ENCODE results near the gene CNTLN.

Gene CNTLN, protein sequence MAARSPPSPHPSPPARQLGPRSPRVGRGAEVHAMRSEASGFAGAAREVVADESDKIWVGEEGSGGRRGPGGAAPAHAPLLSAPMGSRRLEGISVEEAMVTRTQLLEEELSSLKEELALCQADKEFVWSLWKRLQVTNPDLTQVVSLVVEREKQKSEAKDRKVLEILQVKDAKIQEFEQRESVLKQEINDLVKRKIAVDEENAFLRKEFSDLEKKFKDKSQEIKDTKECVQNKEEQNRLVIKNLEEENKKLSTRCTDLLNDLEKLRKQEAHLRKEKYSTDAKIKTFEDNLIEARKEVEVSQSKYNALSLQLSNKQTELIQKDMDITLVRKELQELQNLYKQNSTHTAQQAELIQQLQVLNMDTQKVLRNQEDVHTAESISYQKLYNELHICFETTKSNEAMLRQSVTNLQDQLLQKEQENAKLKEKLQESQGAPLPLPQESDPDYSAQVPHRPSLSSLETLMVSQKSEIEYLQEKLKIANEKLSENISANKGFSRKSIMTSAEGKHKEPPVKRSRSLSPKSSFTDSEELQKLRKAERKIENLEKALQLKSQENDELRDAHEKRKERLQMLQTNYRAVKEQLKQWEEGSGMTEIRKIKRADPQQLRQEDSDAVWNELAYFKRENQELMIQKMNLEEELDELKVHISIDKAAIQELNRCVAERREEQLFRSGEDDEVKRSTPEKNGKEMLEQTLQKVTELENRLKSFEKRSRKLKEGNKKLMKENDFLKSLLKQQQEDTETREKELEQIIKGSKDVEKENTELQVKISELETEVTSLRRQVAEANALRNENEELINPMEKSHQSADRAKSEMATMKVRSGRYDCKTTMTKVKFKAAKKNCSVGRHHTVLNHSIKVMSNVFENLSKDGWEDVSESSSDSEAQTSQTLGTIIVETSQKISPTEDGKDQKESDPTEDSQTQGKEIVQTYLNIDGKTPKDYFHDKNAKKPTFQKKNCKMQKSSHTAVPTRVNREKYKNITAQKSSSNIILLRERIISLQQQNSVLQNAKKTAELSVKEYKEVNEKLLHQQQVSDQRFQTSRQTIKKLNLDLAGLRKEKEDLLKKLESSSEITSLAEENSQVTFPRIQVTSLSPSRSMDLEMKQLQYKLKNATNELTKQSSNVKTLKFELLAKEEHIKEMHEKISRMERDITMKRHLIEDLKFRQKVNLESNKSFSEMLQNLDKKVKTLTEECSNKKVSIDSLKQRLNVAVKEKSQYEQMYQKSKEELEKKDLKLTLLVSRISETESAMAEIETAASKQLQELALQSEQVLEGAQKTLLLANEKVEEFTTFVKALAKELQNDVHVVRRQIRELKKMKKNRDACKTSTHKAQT (N-terminal part only)

GRCh38 chr9:17134396-17135294 lies at the start of gene CNTLN:
Gene CNTLN (plus strand): TSS chr9:17135040. CDS start chr9:17135066, 26 bp downstream.
- DNase-seq: peak; percentile 92

DNA sequence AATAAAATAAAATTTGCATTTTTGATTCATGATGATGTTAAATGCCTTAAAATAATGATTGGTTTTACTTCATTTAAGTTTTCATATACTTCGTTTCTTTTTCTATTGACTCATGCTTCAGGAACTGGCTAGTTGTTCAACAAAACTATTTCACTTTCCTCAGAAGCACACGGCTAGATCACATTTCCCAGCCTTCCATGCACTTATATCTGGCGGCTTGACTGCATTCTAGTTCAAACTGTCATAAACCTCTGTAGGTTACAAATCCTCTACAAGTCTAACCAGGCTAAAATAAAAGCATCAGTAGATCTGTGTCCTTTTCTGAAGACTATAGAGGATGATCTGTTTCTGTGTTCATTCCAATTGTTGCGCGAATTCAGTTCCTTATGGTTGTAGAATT lies 46.3 kb upstream of the CNTLN start:
- DNase-seq: no peak

DNA sequence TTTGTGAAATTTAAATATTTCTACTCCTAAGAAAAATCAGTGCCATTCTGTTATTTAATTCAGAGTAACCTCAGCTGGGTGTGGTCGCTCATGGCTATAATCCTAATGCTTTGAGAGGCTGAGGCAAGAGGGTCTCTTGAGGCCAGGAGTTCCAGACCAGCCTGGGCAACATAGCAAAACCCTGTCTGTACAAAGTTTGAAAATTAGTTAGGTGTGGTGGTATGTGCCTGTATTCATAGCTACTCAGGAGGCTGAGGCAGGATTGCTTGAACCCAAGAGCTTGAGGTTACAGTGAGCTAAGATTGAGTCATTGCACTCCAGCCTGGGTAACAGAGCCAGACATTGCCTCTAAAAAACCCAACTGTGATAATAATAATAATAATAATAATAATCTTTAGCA lies 44.8 kb upstream of the CNTLN start:
- DNase-seq: no peak

- DNase-seq: peak; percentile 58
These were observed 18.4 kb upstream of the CNTLN start for GRCh38 chr9:17116400-17116837.

GRCh38 chr9:17117372-17117771 lies 17.5 kb upstream of the CNTLN start:
- no peak for DNase-seq

DNA sequence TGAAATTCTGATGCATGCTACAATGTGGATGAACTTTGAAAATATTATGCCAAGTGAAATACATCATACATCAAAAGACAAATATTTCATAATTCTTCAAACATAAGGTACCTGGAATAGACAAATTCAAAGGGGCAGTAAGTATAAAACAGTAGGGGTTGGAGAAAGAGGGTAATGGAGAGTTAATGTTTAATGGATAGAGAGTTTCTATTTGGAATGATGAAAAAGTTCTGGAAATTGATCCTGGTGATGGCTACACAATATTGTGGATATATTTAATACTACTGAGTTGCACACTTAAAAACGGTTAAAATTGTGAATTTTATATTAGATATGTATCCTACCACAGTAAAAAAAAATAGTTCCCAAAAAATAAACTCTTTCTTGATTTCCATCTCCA lies 14.6 kb upstream of the CNTLN start:
- DNase-seq: no peak

- DNase-seq: no peak
These were observed 13.6 kb upstream of the CNTLN start for GRCh38 chr9:17121264-17121663.

DNA sequence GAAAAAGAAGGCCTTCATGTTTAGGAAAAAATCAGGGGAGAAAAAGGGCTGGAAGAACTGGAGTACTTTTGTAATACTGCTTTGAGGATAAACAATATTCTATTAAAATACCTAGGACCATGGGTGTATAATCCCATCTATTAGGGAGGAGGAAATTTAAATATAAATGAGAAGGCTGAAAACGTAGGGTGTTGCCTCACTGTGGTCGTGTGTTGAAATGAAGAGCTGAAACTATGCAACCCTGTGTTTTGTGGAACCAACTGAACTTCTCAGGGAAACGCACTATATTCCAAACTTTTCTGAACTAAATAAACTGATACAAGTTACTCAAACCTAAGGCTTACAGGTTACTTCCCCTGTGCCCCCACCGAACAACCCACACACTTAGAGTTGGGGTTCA lies 4.5 kb upstream of the CNTLN start:
- no peak for DNase-seq

- no peak for DNase-seq
These were observed 4.1 kb upstream of the CNTLN start for GRCh38 chr9:17130725-17131124.

GRCh38 chr9:17131494-17131893 lies 3.3 kb upstream of the CNTLN start:
- DNase-seq: no peak

DNA sequence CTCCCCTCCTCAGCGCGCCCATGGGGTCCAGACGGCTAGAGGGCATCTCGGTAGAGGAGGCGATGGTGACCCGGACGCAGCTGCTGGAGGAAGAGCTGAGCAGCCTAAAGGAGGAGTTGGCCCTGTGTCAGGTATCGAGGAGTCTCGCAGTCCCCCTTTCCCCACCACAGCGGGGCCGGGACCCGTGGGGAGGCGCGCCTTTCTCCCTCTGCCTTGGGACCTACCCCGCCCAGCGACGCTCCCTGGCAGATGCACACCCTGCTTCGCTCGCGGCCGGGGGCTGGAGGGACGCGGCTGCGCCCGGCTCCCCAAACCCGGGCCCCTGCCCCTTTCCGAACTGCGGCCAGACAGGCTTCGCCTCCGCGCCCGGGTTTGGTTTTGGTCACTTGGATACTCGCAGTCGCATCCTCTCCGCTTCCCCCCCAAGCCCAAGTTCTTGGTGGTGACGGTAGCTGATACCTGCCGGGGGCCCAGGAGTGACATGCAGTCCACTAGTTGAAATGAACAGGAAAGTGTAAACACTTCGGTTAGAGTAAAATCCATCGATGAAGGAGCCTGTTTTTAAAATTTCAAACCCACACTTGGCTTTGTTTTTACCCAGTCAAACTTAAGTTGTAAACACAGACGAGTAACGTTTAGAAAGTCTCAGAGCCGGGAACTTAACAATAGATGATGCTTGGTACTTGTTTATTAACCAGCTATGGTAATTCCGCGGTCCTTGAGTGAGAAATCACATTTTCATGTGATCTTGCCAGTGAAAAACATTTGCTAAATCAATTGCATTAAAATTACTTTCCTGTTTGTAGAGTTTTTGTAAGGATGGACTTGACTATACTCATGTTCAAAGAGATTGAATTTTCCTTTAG lies 688 bp downstream of the CNTLN start:
- DNase-seq: peak; percentile 41

DNA sequence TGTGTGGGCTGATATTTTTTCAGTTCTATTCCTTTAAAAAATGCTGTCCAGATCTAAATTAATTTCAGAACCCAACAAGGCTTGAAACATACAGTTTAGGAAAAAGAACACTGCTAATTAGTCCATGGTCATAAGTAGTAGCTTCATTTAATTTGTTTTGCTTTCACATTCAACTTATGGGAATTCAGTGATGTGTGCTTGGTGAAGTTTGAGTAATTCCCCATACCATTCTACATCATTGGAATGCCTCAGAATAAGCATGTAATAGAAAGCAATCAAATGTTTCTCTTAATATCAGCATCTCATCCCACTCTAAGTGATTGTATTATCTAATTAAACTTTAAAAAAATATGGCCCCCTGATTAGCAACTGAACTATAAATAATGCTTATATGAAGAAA lies 2.7 kb downstream of the CNTLN start:
- DNase-seq: no peak

DNA sequence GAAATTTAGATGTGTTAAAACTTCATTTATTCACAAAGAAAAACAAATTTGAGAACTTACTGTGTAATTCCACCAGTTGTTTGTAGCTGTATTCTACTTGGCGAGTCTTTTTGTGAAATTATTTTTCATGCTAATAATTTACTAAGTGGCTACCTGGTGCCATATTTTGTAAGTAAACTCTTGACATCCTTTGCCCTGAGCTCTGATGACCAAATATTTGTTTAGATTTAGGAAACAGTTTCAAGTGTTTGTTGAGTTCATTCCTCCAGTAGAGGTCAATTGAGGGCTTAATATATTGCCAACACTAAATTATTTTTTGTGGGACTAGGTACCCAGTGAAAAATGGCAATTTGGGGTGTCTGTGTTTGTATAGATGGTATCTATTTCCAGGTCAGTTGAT lies 3.7 kb downstream of the CNTLN start:
- no peak for DNase-seq

DNA sequence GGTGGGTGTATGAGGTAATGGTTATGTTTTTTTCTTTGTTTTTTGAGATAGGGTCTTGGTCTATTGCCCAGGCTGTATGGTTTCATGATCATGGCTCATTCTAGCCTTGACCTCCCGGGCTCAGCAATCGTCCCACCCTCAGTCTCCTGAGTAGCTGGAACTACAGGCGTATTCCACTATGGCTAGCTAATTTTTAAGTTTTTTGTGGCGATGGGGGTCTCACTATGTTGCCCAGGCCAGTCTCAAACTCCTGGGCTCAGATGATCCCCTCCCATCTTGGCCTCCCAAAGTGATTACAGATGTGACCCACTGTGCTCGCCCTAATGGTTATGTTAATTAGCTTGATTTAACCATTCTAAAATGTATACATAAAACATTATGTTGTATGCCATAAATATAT lies 5.6 kb downstream of the CNTLN start:
- no peak for DNase-seq

DNA sequence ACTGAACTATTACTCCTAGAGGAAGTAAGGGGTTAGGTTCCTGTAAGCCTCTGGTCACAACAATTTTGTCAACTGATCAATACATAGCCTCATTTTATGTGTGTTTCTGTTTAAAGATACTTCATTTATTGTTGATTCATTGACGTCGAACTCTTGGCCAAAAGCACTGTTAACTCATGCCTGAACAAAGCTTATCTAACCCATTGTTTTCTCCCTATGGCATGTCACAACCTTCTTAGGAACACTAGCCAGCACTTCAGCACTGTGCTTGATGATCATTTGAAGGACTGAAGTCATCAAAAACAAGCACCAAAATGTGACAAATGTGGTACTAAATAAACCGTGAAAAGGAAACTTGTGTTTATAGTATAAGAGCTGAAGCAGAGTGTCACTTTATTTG lies 13.5 kb downstream of the CNTLN start:
- no peak for DNase-seq

DNA sequence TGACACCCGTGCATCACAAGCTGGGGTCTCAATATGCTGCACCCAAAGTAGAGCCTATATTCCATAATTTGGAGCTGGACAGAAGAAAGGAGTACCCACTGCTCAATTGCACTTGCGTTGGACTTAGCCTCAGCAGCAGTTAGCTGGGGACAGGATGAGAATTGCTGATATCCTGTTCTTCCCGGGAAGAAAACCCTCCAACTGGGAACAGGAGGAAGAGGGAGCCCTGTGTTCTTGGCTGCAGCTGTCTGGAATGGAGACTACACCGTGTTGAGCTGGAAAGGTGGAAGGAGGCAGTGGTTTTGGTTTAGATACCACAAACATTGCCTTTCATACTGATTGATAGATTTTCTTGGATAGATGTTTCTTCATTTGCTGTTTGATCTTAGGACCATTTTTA lies 24.6 kb downstream of the CNTLN start:
- DNase-seq: no peak

DNA sequence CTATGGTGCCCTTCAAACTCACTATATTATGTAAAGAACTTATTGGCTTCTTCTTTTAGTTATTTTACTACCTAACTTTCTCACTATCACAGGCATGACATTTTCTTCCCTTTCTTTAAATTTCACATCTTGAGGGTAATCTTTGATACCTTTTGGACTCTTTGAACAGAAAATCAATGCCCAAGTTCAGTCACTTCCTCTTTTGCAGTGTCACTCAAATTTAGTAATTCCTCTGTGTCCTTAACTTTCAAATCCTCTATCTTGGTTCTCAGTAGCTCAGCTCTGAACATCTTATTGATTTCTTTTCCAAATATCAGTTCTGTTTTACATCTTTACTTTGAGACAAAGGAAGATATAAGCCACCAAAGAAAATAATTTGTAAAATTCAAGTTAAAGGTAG lies 25.5 kb downstream of the CNTLN start:
- DNase-seq: no peak

GRCh38 chr9:17165764-17166163 lies 30.9 kb downstream of the CNTLN start:
- no peak for DNase-seq

DNA sequence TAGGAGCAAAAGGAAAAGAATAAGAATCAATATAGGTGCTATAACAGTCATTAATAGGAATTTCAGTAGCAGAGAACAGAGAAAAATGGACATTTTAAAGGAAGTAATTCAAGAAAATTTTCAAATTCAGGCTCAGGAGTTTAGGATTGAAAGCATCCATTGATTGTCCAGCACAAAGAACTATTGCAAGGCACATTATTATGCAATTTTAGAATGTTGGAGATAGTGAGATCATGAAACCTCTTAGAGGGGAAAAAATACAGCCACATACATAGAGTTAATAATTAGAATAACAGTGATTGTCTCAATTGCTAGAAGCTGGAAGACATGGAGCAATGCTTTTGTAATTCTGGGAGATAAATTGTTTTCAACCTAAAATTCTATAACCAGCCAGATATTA lies 31.5 kb downstream of the CNTLN start:
- no peak for DNase-seq

- no peak for DNase-seq
These were observed 36.7 kb downstream of the CNTLN start for GRCh38 chr9:17171309-17172094.

Data from NCI-H345 (cell line).